PC-3 (cell line): ENCODE data around the gene SPATA6L.

Experiments used
- CTCF ChIP-seq: fragments of 300-600 bp; sonication (generic); conservative IDR thresholded peaks from 2 replicates; pipeline ENCODE4 v1.5.1; 2017; ENCODE audit warnings: antibody characterized with exemption, low read depth, mild to moderate bottlenecking, low read length
- EZH2 ChIP-seq: fragments of 300-600 bp; sonication (generic); IDR thresholded peaks from one replicate; pipeline ENCODE4 v1.6.1; 2017; ENCODE audit warnings: antibody characterized with exemption, mild to moderate bottlenecking, low read length; ENCODE audit not compliant: unreplicated experiment
- EZH2phosphoT487 ChIP-seq: fragments of 300-600 bp; sonication (generic); IDR thresholded peaks from 2 replicates; pipeline ENCODE4 v1.6.1; 2018; ENCODE audit warnings: mild to moderate bottlenecking, antibody characterized with exemption, low read length, borderline replicate concordance

GRCh38 chr9:4581035-4581760 is 85.1 kb downstream of the SPATA6L start:
- no peak for TF ChIP-seq CTCF
- TF ChIP-seq EZH2phosphoT487: no peak
- no peak for TF ChIP-seq EZH2
